Gastroesophageal sphincter (tissue), 3 donors: Measurements from ENCODE around the gene ZNF418.

Experiments
- CTCF ChIP-seq, 4 experiments: fragments of 200-600 bp in 2 of 4; fragments of 450-650 bp in 2 of 4; sonication (generic) in 1 of 4; IDR thresholded peaks; one replicate each; pipeline ENCODE4 v1.5.1; 2017 to 2019; ENCODE audit warnings: antibody characterized with exemption in 4 of 4, mild to moderate bottlenecking in 2 of 4, moderate library complexity in 2 of 4
- EP300 ChIP-seq: sonication (generic); formaldehyde crosslinking; IDR thresholded peaks from one replicate; pipeline ENCODE4 v1.6.1; 2017; ENCODE audit warnings: antibody characterized with exemption, mild to moderate bottlenecking
- POLR2A ChIP-seq, 2 donors: fragments of 450-650 bp; IDR thresholded peaks; one replicate each; pipeline ENCODE4 v1.6.1; 2017; ENCODE audit warnings: antibody characterized with exemption in 2 of 2, mild to moderate bottlenecking in 2 of 2, moderate library complexity in 1 of 2
- POLR2AphosphoS5 ChIP-seq: sonication (generic); formaldehyde crosslinking; IDR thresholded peaks from one replicate; pipeline ENCODE4 v1.6.1; 2017; ENCODE audit warnings: antibody characterized with exemption

DNA sequence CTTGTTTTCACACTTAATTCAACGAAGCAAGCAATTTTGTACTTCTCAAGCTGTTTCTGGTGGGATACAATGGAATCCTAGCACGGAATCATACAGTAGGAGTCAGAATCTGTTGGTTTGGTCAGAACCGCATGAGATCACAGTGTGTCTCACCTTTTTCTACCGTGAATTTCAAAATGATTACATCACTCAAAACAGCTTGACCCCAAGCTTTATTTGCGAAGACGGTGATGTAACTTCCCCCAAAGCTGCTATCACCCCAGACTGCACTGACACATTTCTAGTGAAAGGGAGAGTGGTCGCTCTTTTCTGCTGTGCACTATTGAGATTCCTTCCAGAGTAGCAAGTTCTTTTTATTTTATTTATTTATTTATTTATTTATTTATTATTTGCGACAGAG, 29.6 kb upstream of the ZNF418 start:
- TF ChIP-seq POLR2A (IDR thresholded peaks at IDR 0.05), result no peak
- TF ChIP-seq CTCF (IDR thresholded peaks at IDR 0.05), result no peak
- no peak for TF ChIP-seq POLR2AphosphoS5
- no peak for TF ChIP-seq EP300
